HG02610 (cell line): Measurements from ENCODE around the gene BAD.

Experiments used
- ATAC-seq: cut with Tn5 transposase; IDR thresholded peaks from one replicate; pipeline ENCODE4 v1.9.1; 2021; ENCODE audit warnings: mild to moderate bottlenecking, moderate library complexity; ENCODE audit not compliant: unreplicated experiment

The BAD gene

GRCh38 chr11:64232967-64233315, 51.5 kb downstream of the BAD start:
- ATAC-seq: no peak

GRCh38 chr11:64232182-64232966, 52.1 kb downstream of the BAD start:
- ATAC-seq: no peak

DNA sequence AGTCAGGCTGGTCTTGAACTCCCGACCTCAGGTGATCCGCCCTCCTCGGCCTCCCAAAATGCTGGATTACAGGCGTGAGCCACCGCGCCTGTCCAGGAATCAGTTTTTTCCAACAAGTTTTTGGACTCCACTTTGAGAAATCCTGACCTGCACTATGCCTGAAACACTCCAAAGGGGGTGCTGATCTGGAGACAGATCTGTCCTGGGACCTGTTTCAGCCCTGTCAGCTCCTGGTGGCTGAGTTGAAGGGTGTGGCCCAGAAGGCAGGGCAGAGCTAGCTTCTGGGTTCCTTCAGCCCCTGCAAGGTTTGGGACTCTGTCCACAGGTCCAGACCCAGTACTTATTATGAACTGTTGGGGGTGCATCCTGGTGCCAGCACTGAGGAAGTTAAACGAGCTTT, 52.9 kb downstream of the BAD start:
- no peak for ATAC-seq

- no peak for ATAC-seq
These were observed 53.5 kb downstream of the BAD start for GRCh38 chr11:64230985-64231365.

DNA sequence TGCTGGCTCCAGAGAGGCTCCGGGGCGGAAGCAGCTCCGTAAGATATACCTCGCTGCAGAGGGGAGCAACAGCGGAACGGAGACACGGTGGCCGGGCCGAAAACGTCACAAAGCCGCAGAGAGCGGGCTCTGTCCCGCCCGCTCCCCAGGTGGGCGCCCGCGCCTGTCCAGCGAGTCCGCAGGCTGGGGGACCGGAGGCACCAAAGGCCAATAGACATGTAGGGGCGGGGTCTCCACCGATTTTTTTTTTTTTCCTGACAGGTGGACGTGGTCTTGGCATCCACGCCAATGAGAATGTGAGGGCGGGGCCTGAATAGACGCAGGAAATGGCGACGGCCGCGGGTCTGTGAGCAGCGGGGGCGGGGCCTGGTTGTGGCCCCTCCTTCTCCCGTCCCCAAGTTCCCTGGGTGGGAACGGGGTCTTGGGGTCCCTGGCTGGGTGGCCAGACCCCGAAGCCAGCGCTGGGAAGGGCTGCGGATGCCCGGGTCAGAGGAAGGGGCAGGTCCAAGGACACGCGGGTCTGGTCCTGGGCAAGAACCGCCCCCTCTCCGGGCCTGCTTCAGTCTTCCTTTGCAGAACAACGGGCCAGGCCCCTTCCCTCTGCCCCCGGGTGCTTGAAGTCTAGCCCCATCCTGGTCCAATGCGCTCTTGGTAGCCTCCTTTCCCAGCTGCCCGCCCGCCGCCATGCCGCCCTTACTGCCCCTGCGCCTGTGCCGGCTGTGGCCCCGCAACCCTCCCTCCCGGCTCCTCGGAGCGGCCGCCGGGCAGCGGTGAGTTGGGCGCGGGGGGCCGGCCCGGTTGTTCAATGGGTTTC, 54.1 kb downstream of the BAD start, which contains the start of gene DNAJC4:
Gene DNAJC4 (plus strand): TSS at position 378 of the 814 bp plus-strand sequence. CDS start 307 bp downstream, at position 685.
- peak; percentile 43 for ATAC-seq

DNA sequence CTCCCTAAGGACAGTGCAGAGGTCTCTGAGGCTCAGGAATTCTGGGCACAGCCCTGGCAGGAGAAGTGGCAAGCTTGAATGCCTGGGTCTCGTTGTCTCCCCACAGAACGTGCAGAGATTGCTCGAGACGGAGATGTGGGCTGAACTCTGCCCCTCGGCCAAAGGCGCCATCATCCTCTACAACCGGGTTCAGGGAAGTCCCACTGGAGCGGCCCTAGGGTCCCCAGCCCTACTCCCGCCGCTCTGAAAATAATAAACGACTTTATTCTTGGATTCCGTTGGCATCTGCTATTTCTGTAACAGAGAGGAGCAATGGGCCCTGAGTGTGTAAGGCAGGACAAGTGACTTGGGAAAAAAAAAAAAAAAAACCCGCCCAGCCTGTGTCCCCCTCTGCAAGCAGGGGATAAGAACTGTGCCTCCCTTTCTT, 54.7 kb downstream of the BAD start:
- ATAC-seq: no peak

GRCh38 chr11:64229090-64229743, 55.2 kb downstream of the BAD start:
- ATAC-seq: no peak

- ATAC-seq: no peak
These were observed 57.0 kb downstream of the BAD start for GRCh38 chr11:64227405-64227956.

DNA sequence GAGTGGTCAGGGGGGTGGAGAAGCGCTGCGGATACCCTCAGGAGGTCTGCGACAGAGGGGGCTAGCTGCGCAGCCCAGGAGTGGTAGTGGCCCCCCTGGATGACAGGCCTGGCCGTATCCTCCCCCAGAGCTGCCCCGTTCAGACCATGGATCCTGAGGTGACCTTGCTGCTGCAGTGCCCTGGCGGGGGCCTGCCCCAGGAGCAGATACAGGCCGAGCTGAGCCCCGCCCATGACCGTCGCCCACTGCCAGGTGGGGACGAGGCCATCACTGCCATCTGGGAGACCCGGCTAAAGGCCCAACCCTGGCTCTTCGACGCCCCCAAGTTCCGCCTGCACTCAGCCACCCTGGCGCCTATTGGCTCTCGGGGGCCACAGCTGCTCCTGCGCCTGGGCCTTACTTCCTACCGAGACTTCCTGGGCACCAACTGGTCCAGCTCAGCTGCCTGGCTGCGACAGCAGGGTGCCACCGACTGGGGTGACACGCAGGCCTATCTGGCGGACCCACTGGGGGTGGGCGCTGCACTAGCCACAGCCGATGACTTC, 57.9 kb downstream of the BAD start:
- ATAC-seq: no peak

DNA sequence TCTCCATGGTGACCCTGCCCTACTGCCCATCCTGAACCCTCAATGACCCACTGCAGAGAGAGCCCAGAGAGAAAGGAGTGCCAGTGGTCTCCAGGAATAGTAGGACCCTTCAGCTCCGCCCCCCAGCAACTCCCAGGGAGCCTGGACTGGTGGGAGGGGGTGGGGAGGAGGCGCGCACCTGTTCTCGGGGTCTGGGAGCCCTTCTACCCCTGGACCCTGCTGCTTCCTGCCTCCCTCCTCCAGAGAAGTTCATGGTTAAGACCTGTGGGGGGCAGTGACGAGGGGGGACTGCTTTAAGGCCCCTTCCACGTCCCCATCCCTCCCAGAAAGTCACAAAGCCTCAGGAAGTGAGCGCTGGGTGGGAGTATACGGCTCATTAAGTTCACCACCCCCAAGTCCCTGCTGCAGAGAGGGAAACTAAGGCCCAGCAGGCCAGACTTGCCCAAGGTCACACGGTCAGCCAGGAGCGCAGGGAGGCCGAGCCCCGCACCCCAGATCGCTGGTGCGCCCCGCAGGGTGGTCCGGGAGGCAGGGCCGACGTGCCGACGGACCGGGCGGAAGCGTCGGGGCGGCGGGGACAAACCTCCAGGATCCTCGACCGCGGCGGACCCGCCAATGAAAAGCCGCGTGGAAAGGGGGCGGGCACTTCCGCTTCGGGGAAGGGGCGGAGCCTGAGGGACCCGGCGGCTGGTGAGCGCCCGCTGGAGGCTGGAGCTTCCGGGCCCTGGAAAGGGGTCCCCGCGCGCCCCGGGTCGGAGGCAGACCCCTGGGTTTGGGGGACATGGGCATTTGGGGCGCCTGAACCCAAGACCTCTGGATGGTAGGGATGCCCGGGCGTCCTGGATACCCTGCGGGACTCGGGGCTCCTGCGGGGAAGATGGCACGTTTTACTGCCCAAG, 58.6 kb downstream of the BAD start, which contains the start of the genes NUDT22 and TRPT1:
Gene NUDT22 (plus strand): TSS at position 667 of the 899 bp plus-strand sequence. CDS start 379 bp downstream, outside the sequence.
Gene TRPT1 (minus strand): TSS at position 579 of the 899 bp plus-strand sequence. CDS start 326 bp downstream, at position 253.
- ATAC-seq: peak; percentile 46

DNA sequence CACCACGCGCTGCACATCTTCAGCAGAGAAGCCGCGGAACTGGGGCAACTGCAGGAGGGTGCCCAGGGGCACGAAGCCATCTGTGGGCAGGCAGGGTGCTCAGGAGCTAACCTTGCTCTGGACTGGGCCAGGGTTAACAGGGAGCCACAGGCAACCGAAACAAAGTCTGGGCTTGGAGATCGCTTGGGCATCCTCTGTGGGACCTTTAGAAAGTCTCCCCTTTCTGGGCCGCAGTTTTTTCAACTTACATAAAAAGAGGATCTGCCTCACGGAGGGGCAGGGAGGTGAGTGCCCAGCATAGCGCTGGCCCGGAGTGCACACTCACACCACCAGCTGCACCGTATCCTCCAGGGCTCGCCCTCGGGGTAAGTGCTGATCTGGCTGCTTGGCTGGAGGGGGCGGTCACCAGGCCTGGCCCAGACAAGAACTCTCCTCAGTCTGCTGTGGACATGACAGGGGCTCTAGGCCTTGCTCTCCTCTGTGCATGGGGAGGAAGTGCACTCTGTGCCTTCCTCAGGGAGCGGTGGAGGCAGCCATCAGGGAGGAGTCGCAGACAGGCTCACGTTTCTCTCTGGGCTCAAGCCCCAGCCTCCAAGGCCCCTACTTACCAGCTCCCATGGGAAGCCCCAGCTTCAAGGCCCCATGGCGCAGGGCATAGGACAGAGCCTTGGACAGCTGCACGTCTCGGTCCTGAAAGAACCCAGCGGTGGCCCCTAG, 59.4 kb downstream of the BAD start:
- ATAC-seq: no peak

DNA sequence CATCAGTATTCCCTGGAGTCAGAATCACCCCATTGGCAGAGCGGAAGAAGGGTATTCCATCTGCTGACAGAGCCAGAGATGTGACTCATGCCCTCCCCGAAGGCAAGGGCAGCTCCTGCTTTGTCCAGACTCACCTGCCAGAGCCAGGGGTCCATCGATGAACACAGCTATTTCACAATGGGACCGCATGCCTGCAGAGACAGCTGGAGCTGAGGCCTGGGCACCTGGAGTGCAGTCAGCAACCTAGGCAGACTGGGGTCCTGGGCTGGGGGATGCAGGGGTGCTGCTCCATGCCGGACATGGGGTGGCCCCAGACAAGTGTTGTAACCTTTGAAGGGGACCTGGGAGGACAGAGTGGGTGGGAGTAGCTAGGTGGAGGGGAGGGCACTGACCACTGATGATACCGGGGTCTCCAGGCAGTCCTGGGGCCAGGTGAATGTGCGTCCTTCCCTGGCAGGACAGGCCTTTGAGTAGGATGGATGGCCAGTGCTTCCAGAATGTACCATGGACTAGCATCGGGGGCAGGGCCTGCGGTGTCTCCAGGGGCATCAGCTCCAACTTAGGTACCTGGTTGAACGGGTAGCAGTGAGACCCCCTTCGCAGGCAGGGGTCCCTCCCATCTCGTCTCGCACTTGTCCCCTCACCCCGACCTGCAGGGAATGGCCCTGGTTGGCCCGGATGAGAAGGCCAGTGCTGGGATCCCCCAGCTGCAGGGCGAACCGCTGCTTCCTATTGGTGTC, 60.1 kb downstream of the BAD start:
- ATAC-seq: no peak

DNA sequence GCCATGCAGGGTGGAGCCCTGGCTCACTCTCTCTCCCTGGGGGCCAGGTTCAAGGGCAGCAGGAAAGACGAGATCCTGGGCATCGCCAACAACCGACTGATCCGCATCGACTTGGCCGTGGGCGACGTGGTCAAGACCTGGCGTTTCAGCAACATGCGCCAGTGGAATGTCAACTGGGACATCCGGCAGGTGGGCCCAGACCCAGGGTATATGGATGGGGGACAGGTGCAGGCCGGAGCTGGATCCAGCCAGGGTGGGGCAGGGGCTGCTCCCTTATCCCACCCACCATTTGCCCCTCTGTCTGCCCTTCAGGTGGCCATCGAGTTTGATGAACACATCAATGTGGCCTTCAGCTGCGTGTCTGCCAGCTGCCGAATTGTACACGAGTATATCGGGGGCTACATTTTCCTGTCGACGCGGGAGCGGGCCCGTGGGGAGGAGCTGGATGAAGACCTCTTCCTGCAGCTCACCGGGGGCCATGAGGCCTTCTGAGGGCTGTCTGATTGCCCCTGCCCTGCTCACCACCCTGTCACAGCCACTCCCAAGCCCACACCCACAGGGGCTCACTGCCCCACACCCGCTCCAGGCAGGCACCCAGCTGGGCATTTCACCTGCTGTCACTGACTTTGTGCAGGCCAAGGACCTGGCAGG, 61.3 kb downstream of the BAD start:
- ATAC-seq: no peak

GRCh38 chr11:64222651-64223000, 61.8 kb downstream of the BAD start:
- ATAC-seq: no peak

- ATAC-seq: no peak
These were observed 63.7 kb downstream of the BAD start for GRCh38 chr11:64220798-64221197.

- ATAC-seq: no peak
These were observed 64.2 kb downstream of the BAD start for GRCh38 chr11:64220271-64220670.
